GM18507 (cell line): ENCODE data around the gene SLCO2A1.
A peak's percentile ranks its signal among the peaks of the same experiment; 100 is the strongest.

Source experiments
- DNase-seq: peaks from one replicate; pipeline ENCODE4 v3.0.0; 2011; ENCODE audit warnings: low read depth; ENCODE audit not compliant: insufficient read length; ENCODE audit errors: extremely low spot score
- FAIRE-seq: peaks from 2 replicates; lab custom pipeline; 2011; peaks lifted over from hg19 to GRCh38; lab: Jason Lieb, UNC

The SLCO2A1 gene

GRCh38 chr3:134008630-134009156 lies 21.0 kb downstream of the SLCO2A1 start:
- no peak for DNase-seq
- no peak for FAIRE-seq

- FAIRE-seq = no peak
- DNase-seq = no peak
These were observed 21.9 kb downstream of the SLCO2A1 start for GRCh38 chr3:134007819-134008218.

GRCh38 chr3:134004841-134005240 lies 24.9 kb downstream of the SLCO2A1 start:
- FAIRE-seq (no peak), DNase-seq (no peak)

GRCh38 chr3:134003066-134003465 lies 26.7 kb downstream of the SLCO2A1 start:
- FAIRE-seq (no peak), DNase-seq (no peak)

GRCh38 chr3:134002306-134002705 lies 27.4 kb downstream of the SLCO2A1 start:
- no peak for FAIRE-seq

GRCh38 chr3:134001251-134001650 lies 28.5 kb downstream of the SLCO2A1 start:
- no peak for FAIRE-seq
- DNase-seq = no peak

More at GRCh38 chr3:134002306-134002705, 27.4 kb downstream of the SLCO2A1 start:
- DNase-seq = no peak

GRCh38 chr3:133999891-134000685 lies 29.6 kb downstream of the SLCO2A1 start:
- FAIRE-seq (no peak), DNase-seq (no peak)

- no peak for FAIRE-seq
- DNase-seq = no peak
These were observed 31.0 kb downstream of the SLCO2A1 start for GRCh38 chr3:133998691-133999241.

GRCh38 chr3:133997871-133998635 lies 31.7 kb downstream of the SLCO2A1 start:
- DNase-seq (no peak), FAIRE-seq (no peak)

- no peak for FAIRE-seq
These were observed 32.7 kb downstream of the SLCO2A1 start for GRCh38 chr3:133996996-133997395.

GRCh38 chr3:133996251-133996661 lies 33.5 kb downstream of the SLCO2A1 start:
- FAIRE-seq (no peak), DNase-seq (no peak)

More at GRCh38 chr3:133996996-133997395, 32.7 kb downstream of the SLCO2A1 start:
- DNase-seq = no peak

- FAIRE-seq (no peak), DNase-seq (no peak)
These were observed 34.5 kb downstream of the SLCO2A1 start for GRCh38 chr3:133995264-133995663.

GRCh38 chr3:133994166-133994890 lies 35.4 kb downstream of the SLCO2A1 start:
- FAIRE-seq (no peak), DNase-seq (no peak)

GRCh38 chr3:133992951-133993620 lies 36.6 kb downstream of the SLCO2A1 start:
- no peak for DNase-seq
- no peak for FAIRE-seq

GRCh38 chr3:133992381-133992780 lies 37.3 kb downstream of the SLCO2A1 start:
- FAIRE-seq (no peak), DNase-seq (no peak)

GRCh38 chr3:133991637-133992036 lies 38.1 kb downstream of the SLCO2A1 start:
- FAIRE-seq (peak; percentile 69), DNase-seq (no peak)

- FAIRE-seq (no peak), DNase-seq (no peak)
These were observed 38.5 kb downstream of the SLCO2A1 start for GRCh38 chr3:133991209-133991608.

- FAIRE-seq (no peak), DNase-seq (no peak)
These were observed 39.6 kb downstream of the SLCO2A1 start for GRCh38 chr3:133989936-133990702.
